Liver (tissue), 9 donors: ENCODE results near the gene PDZD2. TPM values are rescaled to one million over a fixed set of nuclear protein-coding genes. Genes with fewer than 3 reads are reported as not detected.

Source experiments
- DNase-seq: peaks from one replicate; pipeline ENCODE4 v3.0.0-alpha.2; 2017; ENCODE audit warnings: low spot score
- H3K27ac ChIP-seq, 2 donors: one replicate each; pipeline ENCODE4 v1.7.0; 2013; ENCODE audit warnings: inconsistent platforms in 2 of 2, low read length in 2 of 2, control low read depth in 1 of 2, low read depth in 1 of 2, mild to moderate bottlenecking in 1 of 2
- H3K27me3 ChIP-seq, 4 donors: one replicate each; pipeline versions ENCODE4 v1.6.1 to v1.7.0; 2013; ENCODE audit warnings: low read length in 3 of 4, inconsistent platforms in 1 of 4, mild to moderate bottlenecking in 1 of 4, moderate library complexity in 1 of 4; ENCODE audit not compliant: control insufficient read depth in 4 of 4, insufficient read depth in 4 of 4
- H3K36me3 ChIP-seq, 4 donors: one replicate each; pipeline versions ENCODE4 v1.6.1 to v1.7.0; 2013; ENCODE audit warnings: low read length in 3 of 4, mild to moderate bottlenecking in 3 of 4, low read depth in 1 of 4, moderate library complexity in 1 of 4; ENCODE audit not compliant: control insufficient read depth in 4 of 4, insufficient read depth in 3 of 4
- H3K4me1 ChIP-seq, 4 donors: one replicate each; pipeline versions ENCODE4 v1.6.1 to v1.7.0; 2013; ENCODE audit warnings: low read length in 3 of 4, mild to moderate bottlenecking in 3 of 4, moderate library complexity in 1 of 4; ENCODE audit not compliant: control insufficient read depth in 4 of 4, insufficient read depth in 4 of 4
- H3K4me3 ChIP-seq, 3 donors: one replicate each; pipeline versions ENCODE4 v1.6.1 to v1.7.0; 2013; ENCODE audit warnings: low read length in 3 of 3, control low read depth in 1 of 3, low read depth in 1 of 3, mild to moderate bottlenecking in 1 of 3
- H3K9ac ChIP-seq, 2 donors: one replicate each; pipeline ENCODE4 v1.7.0; 2013; ENCODE audit warnings: low read length in 2 of 2, mild to moderate bottlenecking in 2 of 2, moderate library complexity in 2 of 2, control low read depth in 1 of 2, low read depth in 1 of 2
- H3K9me3 ChIP-seq, 4 donors: one replicate each; pipeline versions ENCODE4 v1.6.1 to v1.7.0; 2013; ENCODE audit warnings: low read length in 3 of 4; ENCODE audit not compliant: control insufficient read depth in 4 of 4
- EGR1 ChIP-seq, 2 donors: IDR thresholded peaks; 2 replicates each; pipeline ENCODE4 v1.6.1; 2016 to 2018; ENCODE audit warnings: antibody characterized with exemption in 2 of 2, low read depth in 2 of 2
- FOXA1 ChIP-seq: IDR thresholded peaks from 2 replicates; pipeline ENCODE4 v1.6.1; 2016; ENCODE audit warnings: antibody characterized with exemption
- FOXA2 ChIP-seq: IDR thresholded peaks from 2 replicates; pipeline ENCODE4 v1.6.1; 2016; ENCODE audit warnings: antibody characterized with exemption
- HNF4G ChIP-seq: IDR thresholded peaks from 2 replicates; pipeline ENCODE4 v1.6.1; 2016; ENCODE audit warnings: antibody characterized with exemption
- NR2F2 ChIP-seq: IDR thresholded peaks from 2 replicates; pipeline ENCODE4 v1.6.1; 2016; ENCODE audit warnings: antibody characterized with exemption
- RAD21 ChIP-seq, 2 donors: IDR thresholded peaks; 2 replicates each; pipeline ENCODE4 v1.6.1; 2016; ENCODE audit warnings: antibody characterized with exemption in 2 of 2, mild to moderate bottlenecking in 2 of 2
- SP1 ChIP-seq: IDR thresholded peaks from 2 replicates; pipeline ENCODE4 v1.6.1; 2018; ENCODE audit warnings: antibody characterized with exemption, mild to moderate bottlenecking
- TAF1 ChIP-seq: conservative IDR thresholded peaks from 2 replicates; pipeline ENCODE4 v1.6.1; 2016; ENCODE audit warnings: antibody characterized with exemption, mild to moderate bottlenecking
- YY1 ChIP-seq: IDR thresholded peaks from 2 replicates; pipeline ENCODE4 v1.6.1; 2016; ENCODE audit warnings: antibody characterized with exemption, mild to moderate bottlenecking
- WGBS: extraction: QIAGEN DNeasy Blood & Tissue Kit; methylation state at CpG from one replicate; pipeline ENCODE4 v1.1.7; 2013; 5-methylcytosine and 5-hydroxymethylcytosine counted together
- polyA plus RNA-seq, 2 donors: library from polyadenylated mRNA; stranded (reverse) in 1 of 2; unstranded in 1 of 2; fragments of 200-250 nt in 1 of 2; fragments of >200 nt in 1 of 2; fragmentation: Nextera tagmentation in 1 of 2; extraction: Ambion mirVana in 1 of 2; gene quantifications; one replicate each; pipeline versions ENCODE4 v1.2.1 to v1.2.3, GENCODE V29; 2013 to 2015
- total RNA-seq, 2 donors: library from RNA; depleted of rRNA; stranded (reverse); fragments of >200 nt; gene quantifications; one replicate each; pipeline ENCODE4 v1.2.3, GENCODE V29; 2014
- TF ChIP-seq, protein P1 (sequence below): IDR thresholded peaks from 2 replicates; pipeline ENCODE4 v1.6.1; 2016; ENCODE audit warnings: antibody characterized with exemption, mild to moderate bottlenecking
- TF ChIP-seq, protein P2 (sequence below): IDR thresholded peaks from 2 replicates; pipeline ENCODE4 v1.6.1; 2016; ENCODE audit warnings: antibody characterized with exemption
- TF ChIP-seq, protein P3 (sequence below): fragments of 150-350 bp; IDR thresholded peaks from 2 replicates; pipeline ENCODE4 v1.5.1; 2017; ENCODE audit warnings: improper control_type of control experiment, low read depth, low read length; ENCODE audit not compliant: missing input control
- TF ChIP-seq, protein P4 (sequence below): IDR thresholded peaks from 2 replicates; pipeline ENCODE4 v1.6.1; 2016; ENCODE audit warnings: antibody characterized with exemption
- TF ChIP-seq, protein P5 (sequence below): IDR thresholded peaks from 2 replicates; pipeline ENCODE4 v1.6.1; 2016; ENCODE audit warnings: antibody characterized with exemption
- donor health status: healthy.
- donor health status: healthy.
- donor health status: healthy.
- donor health status: healthy.
- donor health status: healthy.

PDZD2 gene
- total and polyA plus RNA-seq, 4 donors = 0.27 to 1.1 (median 0.54) TPM

DNA sequence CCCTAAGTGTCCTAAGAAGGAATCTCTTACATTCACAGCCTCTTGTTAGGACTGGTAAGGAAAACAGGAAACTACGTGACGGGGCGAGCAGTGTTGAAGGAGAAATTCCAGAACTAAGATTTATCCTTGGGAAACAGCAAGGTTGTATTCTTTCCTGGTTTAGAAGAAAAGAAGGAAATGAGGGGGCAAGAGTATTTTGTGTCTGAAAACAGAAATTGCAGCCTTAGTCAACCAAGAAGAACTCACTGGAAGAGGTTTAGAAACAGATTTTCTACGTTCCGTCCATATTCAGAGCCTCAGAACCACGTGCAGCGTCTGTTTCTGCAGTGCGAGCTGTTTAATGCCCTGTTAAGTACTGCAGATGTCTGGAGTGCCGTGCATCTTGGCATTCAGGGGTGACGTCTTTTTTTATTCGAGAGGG is 460.0 kb downstream of the PDZD2 start:
- Histone ChIP-seq H3K9ac (no peak overlapping the region), H3K27ac (peak overlapping the region; percentile 20 to 44), H3K27me3 (no peaks in the 10 kb centered on the region), H3K36me3 (peaks cover 6 to 28% (median 20%) of the 10 kb centered on the region in 4 donors), H3K4me3 (no peak overlapping the region), H3K4me1 (no peaks in the 10 kb centered on the region), H3K9me3 (no peaks in the 10 kb centered on the region)
- DNase-seq = no peak
- 80% methylated on average over 11 of the region's 11 CpGs for WGBS
- TF ChIP-seq FOXA2 (no peak), RAD21 (IDR thresholded peaks at IDR 0.05) (peak in 1 of 2 donors; percentile 8), NR2F2 (peak; percentile 58)

DNA sequence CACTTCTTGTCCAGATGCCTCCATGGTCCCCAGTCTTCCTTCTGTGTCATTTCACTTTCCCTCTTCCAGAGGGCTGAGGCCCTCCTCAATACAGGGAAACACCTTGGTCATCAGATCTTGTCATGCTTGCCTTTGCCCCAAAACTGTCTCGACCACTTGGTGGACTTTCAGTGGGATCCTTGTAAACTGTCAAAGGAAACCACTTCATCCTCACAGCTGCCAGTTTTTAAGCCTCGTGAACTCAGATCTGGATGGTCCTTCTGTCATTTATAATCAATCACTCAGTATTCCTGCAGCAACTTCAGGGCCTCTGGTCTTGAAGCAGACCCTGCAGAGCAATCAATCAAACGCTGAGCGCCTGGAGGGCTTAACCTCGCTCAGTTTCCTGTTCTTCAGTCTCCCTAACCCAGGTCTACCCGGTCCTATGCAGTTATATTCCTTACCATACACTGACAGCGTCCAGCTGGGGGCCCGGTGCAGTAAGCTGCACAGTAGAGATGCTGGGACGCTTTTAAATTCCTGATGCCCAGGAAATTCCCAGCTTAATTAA is 460.6 kb downstream of the PDZD2 start:
- TF ChIP-seq, protein P1, sequence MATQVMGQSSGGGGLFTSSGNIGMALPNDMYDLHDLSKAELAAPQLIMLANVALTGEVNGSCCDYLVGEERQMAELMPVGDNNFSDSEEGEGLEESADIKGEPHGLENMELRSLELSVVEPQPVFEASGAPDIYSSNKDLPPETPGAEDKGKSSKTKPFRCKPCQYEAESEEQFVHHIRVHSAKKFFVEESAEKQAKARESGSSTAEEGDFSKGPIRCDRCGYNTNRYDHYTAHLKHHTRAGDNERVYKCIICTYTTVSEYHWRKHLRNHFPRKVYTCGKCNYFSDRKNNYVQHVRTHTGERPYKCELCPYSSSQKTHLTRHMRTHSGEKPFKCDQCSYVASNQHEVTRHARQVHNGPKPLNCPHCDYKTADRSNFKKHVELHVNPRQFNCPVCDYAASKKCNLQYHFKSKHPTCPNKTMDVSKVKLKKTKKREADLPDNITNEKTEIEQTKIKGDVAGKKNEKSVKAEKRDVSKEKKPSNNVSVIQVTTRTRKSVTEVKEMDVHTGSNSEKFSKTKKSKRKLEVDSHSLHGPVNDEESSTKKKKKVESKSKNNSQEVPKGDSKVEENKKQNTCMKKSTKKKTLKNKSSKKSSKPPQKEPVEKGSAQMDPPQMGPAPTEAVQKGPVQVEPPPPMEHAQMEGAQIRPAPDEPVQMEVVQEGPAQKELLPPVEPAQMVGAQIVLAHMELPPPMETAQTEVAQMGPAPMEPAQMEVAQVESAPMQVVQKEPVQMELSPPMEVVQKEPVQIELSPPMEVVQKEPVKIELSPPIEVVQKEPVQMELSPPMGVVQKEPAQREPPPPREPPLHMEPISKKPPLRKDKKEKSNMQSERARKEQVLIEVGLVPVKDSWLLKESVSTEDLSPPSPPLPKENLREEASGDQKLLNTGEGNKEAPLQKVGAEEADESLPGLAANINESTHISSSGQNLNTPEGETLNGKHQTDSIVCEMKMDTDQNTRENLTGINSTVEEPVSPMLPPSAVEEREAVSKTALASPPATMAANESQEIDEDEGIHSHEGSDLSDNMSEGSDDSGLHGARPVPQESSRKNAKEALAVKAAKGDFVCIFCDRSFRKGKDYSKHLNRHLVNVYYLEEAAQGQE = no peak
- TF ChIP-seq TAF1 (no peak), EGR1 (IDR thresholded peaks at IDR 0.05; ENCODE audit: low read depth in 2 of 2) (no peak), NR2F2 (no peak), SP1 (no peak), FOXA1 (no peak), HNF4G (no peak), RAD21 (IDR thresholded peaks at IDR 0.05) (no peak), YY1 (no peak)
- TF ChIP-seq, protein P2, sequence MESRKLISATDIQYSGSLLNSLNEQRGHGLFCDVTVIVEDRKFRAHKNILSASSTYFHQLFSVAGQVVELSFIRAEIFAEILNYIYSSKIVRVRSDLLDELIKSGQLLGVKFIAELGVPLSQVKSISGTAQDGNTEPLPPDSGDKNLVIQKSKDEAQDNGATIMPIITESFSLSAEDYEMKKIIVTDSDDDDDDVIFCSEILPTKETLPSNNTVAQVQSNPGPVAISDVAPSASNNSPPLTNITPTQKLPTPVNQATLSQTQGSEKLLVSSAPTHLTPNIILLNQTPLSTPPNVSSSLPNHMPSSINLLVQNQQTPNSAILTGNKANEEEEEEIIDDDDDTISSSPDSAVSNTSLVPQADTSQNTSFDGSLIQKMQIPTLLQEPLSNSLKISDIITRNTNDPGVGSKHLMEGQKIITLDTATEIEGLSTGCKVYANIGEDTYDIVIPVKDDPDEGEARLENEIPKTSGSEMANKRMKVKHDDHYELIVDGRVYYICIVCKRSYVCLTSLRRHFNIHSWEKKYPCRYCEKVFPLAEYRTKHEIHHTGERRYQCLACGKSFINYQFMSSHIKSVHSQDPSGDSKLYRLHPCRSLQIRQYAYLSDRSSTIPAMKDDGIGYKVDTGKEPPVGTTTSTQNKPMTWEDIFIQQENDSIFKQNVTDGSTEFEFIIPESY = no peak
- TF ChIP-seq, protein P3, sequence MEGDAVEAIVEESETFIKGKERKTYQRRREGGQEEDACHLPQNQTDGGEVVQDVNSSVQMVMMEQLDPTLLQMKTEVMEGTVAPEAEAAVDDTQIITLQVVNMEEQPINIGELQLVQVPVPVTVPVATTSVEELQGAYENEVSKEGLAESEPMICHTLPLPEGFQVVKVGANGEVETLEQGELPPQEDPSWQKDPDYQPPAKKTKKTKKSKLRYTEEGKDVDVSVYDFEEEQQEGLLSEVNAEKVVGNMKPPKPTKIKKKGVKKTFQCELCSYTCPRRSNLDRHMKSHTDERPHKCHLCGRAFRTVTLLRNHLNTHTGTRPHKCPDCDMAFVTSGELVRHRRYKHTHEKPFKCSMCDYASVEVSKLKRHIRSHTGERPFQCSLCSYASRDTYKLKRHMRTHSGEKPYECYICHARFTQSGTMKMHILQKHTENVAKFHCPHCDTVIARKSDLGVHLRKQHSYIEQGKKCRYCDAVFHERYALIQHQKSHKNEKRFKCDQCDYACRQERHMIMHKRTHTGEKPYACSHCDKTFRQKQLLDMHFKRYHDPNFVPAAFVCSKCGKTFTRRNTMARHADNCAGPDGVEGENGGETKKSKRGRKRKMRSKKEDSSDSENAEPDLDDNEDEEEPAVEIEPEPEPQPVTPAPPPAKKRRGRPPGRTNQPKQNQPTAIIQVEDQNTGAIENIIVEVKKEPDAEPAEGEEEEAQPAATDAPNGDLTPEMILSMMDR = no peak
- TF ChIP-seq, protein P4, sequence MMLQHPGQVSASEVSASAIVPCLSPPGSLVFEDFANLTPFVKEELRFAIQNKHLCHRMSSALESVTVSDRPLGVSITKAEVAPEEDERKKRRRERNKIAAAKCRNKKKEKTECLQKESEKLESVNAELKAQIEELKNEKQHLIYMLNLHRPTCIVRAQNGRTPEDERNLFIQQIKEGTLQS = no peak
- TF ChIP-seq, protein P5, sequence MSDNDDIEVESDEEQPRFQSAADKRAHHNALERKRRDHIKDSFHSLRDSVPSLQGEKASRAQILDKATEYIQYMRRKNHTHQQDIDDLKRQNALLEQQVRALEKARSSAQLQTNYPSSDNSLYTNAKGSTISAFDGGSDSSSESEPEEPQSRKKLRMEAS = no peak
- H3K9ac ChIP-seq = no peak overlapping the region
- DNase-seq = no peak
- H3K27me3 ChIP-seq = no peaks in the 10 kb centered on the region
- 82% methylated on average over 9 of the region's 9 CpGs for WGBS
- H3K4me1 ChIP-seq = no peaks in the 10 kb centered on the region
- H3K9me3 ChIP-seq = no peaks in the 10 kb centered on the region
- peak overlapping the region in 1 of 2 donors; percentile 44 for H3K27ac ChIP-seq
- peaks cover 9 to 30% (median 21%) of the 10 kb centered on the region in 4 donors for H3K36me3 ChIP-seq
- H3K4me3 ChIP-seq = no peak overlapping the region
